Neural progenitor cell (in vitro differentiated cells): ENCODE data around the gene WDR89.

Experiments used
- EZH2 ChIP-seq: fragments of 200-600 bp; sonication (generic); IDR thresholded peaks from 2 replicates; pipeline ENCODE4 v1.6.1; 2017; ENCODE audit warnings: antibody characterized with exemption, mild to moderate bottlenecking, moderate library complexity
- EZH2phosphoT487 ChIP-seq: fragments of 200-600 bp; sonication (generic); IDR thresholded peaks from 2 replicates; pipeline ENCODE4 v1.6.1; 2017; ENCODE audit warnings: antibody characterized with exemption
- TF ChIP-seq, protein P1 (sequence below): fragments of 200-600 bp; sonication (generic); IDR thresholded peaks from 2 replicates; pipeline ENCODE4 v1.5.1; 2017; ENCODE audit warnings: antibody characterized with exemption, mild to moderate bottlenecking

DNA sequence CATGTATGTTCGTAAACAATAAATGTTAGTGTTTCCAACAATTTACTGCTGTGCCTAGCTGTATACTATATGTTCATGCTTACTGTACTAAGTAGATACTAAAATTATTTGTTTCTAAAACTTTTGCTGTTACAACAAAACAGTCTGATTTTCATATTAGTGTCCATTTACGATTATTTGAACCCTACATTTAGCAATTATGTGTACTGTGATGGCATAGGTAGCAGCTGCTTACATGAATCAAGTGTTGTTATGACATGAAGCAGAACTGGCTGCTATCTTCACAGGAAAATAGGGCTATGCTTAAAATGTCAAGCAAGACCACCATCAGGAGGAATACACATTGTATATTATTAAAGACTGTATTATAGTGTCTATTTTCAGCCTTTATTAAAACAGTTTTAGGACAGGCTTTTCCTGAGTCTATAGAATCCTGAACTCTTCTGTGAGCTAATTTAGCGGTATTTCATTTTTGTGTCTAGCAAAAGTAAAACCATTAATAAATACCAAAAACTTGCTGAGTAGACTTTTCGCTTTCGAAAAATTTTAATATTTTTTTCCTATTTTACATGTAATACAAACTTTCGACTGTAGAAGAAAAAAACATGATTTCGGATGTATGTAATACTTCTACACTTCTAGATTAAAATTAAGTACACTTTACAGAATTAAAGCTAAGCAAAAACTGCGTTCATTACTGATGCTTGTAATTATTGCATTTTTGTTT lies 1.1 kb upstream of the WDR89 start:
- TF ChIP-seq EZH2 (no peak), EZH2phosphoT487 (no peak)
- TF ChIP-seq, protein P1, sequence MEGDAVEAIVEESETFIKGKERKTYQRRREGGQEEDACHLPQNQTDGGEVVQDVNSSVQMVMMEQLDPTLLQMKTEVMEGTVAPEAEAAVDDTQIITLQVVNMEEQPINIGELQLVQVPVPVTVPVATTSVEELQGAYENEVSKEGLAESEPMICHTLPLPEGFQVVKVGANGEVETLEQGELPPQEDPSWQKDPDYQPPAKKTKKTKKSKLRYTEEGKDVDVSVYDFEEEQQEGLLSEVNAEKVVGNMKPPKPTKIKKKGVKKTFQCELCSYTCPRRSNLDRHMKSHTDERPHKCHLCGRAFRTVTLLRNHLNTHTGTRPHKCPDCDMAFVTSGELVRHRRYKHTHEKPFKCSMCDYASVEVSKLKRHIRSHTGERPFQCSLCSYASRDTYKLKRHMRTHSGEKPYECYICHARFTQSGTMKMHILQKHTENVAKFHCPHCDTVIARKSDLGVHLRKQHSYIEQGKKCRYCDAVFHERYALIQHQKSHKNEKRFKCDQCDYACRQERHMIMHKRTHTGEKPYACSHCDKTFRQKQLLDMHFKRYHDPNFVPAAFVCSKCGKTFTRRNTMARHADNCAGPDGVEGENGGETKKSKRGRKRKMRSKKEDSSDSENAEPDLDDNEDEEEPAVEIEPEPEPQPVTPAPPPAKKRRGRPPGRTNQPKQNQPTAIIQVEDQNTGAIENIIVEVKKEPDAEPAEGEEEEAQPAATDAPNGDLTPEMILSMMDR = no peak
